Activated CD8-positive, alpha-beta memory T cell treated with anti-CD3 and anti-CD28 coated beads for 4 hours (primary cell): ENCODE data around the gene CCDC47.
A peak's percentile ranks its signal among the peaks of the same experiment; 100 is the strongest.

Experiments
- DNase-seq, 2 donors: peaks; one replicate each; pipeline ENCODE4 v3.0.0-alpha.2; 2020; ENCODE audit warnings: low read depth in 2 of 2

The CCDC47 gene

GRCh38 chr17:63783522-63783921 lies 10.1 kb upstream of the CCDC47 start:
- DNase-seq, result no peak

- no peak for DNase-seq
These were observed 7.5 kb upstream of the CCDC47 start for GRCh38 chr17:63780928-63781327.

GRCh38 chr17:63780507-63780906 lies 7.1 kb upstream of the CCDC47 start:
- DNase-seq, result no peak

- no peak for DNase-seq
These were observed 2.0 kb upstream of the CCDC47 start for GRCh38 chr17:63775420-63775819.

GRCh38 chr17:63774969-63775265 lies 1.5 kb upstream of the CCDC47 start:
- no peak for DNase-seq

GRCh38 chr17:63774141-63774968 lies 958 bp upstream of the CCDC47 start, which contains the start of gene DDX42:
DDX42 (plus strand) TSS chr17:63774170; CDS start chr17:63787050, 12,880 bp downstream.
- DNase-seq, result peak; percentile 11 to 83

- no peak for DNase-seq
These were observed 561 bp downstream of the CCDC47 start for GRCh38 chr17:63772801-63773271.

GRCh38 chr17:63768433-63768832 lies 5.0 kb downstream of the CCDC47 start:
- DNase-seq, result no peak

GRCh38 chr17:63766754-63767153 lies 6.6 kb downstream of the CCDC47 start:
- no peak for DNase-seq

GRCh38 chr17:63764716-63765115 lies 8.7 kb downstream of the CCDC47 start:
- no peak for DNase-seq

GRCh38 chr17:63762161-63763078 lies 11.0 kb downstream of the CCDC47 start:
- no peak for DNase-seq

- DNase-seq, result no peak
These were observed 12.4 kb downstream of the CCDC47 start for GRCh38 chr17:63760771-63761539.

- DNase-seq, result no peak
These were observed 15.0 kb downstream of the CCDC47 start for GRCh38 chr17:63758428-63758827.

- DNase-seq, result no peak
These were observed 19.4 kb downstream of the CCDC47 start for GRCh38 chr17:63754046-63754445.

GRCh38 chr17:63753215-63753614 lies 20.2 kb downstream of the CCDC47 start:
- DNase-seq, result no peak

GRCh38 chr17:63752707-63753106 lies 20.7 kb downstream of the CCDC47 start:
- no peak for DNase-seq

- DNase-seq, result no peak
These were observed 21.6 kb downstream of the CCDC47 start for GRCh38 chr17:63751806-63752205.

GRCh38 chr17:63741408-63742173 lies 31.8 kb downstream of the CCDC47 start, which contains the start of gene STRADA:
STRADA (minus strand) TSS chr17:63741799; CDS start chr17:63728369, 13,430 bp downstream.
- peak; percentile 98 for DNase-seq

GRCh38 chr17:63741143-63741407 lies 32.3 kb downstream of the CCDC47 start:
- no peak for DNase-seq

GRCh38 chr17:63740464-63741142 lies 32.8 kb downstream of the CCDC47 start:
- DNase-seq, result no peak

- DNase-seq, result no peak
These were observed 37.7 kb downstream of the CCDC47 start for GRCh38 chr17:63735691-63736090.
